Measurements from ENCODE around the gene TXNRD3. TPM values are rescaled to one million over a fixed set of nuclear protein-coding genes. Genes with fewer than 3 reads are reported as not detected.

Gene TXNRD3
- total RNA-seq, 1 experiment from 2014 or later, result 4.5 TPM

- DNase-seq (ENCODE audit: low spot score), result no peak
Observed at GRCh38 chr3:126672340-126672739, 17.4 kb upstream of the TXNRD3 start.

GRCh38 chr3:126671521-126671920 lies 16.6 kb upstream of the TXNRD3 start:
- no peak for DNase-seq (ENCODE audit: low spot score)

GRCh38 chr3:126668450-126669401 lies 13.8 kb upstream of the TXNRD3 start:
- no peak for DNase-seq (ENCODE audit: low spot score)

- no peak for DNase-seq (ENCODE audit: low spot score)
Observed at GRCh38 chr3:126667631-126668449, 12.9 kb upstream of the TXNRD3 start.

GRCh38 chr3:126666658-126667528 lies 12.0 kb upstream of the TXNRD3 start:
- DNase-seq (ENCODE audit: low spot score), result no peak

GRCh38 chr3:126665959-126666657 lies 11.2 kb upstream of the TXNRD3 start:
- no peak for DNase-seq (ENCODE audit: low spot score)

- DNase-seq (ENCODE audit: low spot score), result no peak
Observed at GRCh38 chr3:126665221-126665936, 10.5 kb upstream of the TXNRD3 start.

GRCh38 chr3:126664591-126665214 lies 9.8 kb upstream of the TXNRD3 start:
- DNase-seq (ENCODE audit: low spot score), result no peak

- no peak for DNase-seq (ENCODE audit: low spot score)
Observed at GRCh38 chr3:126663750-126664149, 8.8 kb upstream of the TXNRD3 start.

GRCh38 chr3:126663257-126663656 lies 8.3 kb upstream of the TXNRD3 start:
- DNase-seq (ENCODE audit: low spot score), result no peak

- no peak for DNase-seq (ENCODE audit: low spot score)
Observed at GRCh38 chr3:126661532-126662364, 6.8 kb upstream of the TXNRD3 start.

- DNase-seq (ENCODE audit: low spot score), result peak; percentile 53
Observed at GRCh38 chr3:126659915-126660886, 5.3 kb upstream of the TXNRD3 start.

- no peak for DNase-seq (ENCODE audit: low spot score)
Observed at GRCh38 chr3:126658584-126658983, 3.7 kb upstream of the TXNRD3 start.

GRCh38 chr3:126657901-126658300 lies 3.0 kb upstream of the TXNRD3 start:
- no peak for DNase-seq (ENCODE audit: low spot score)

GRCh38 chr3:126656371-126657134 lies 1.6 kb upstream of the TXNRD3 start:
- DNase-seq (ENCODE audit: low spot score), result no peak

- no peak for DNase-seq (ENCODE audit: low spot score)
Observed at GRCh38 chr3:126655887-126656286, 963 bp upstream of the TXNRD3 start.

All from HT-29 (cell line).